Body of pancreas (tissue), 4 donors: Measurements from ENCODE around the gene TRMT61B. TPM values are rescaled to one million over a fixed set of nuclear protein-coding genes. Genes with fewer than 3 reads are reported as not detected.

ENCODE experiments used
- ATAC-seq: fragments of 150-250 bp; one replicate; pipeline ENCODE4 v1.9.1; 2016
- DNase-seq, 4 donors: peaks; one replicate each; pipeline ENCODE4 v3.0.0-alpha.2; 2019
- H3K27ac ChIP-seq, 4 donors: fragments of 200-600 bp; sonication (generic); 1 replicate in 3 of 4; 2 replicates in 1 of 4; pipeline versions ENCODE4 v1.5.1 to v1.6.1; 2016 to 2019; ENCODE audit warnings: mild to moderate bottlenecking in 1 of 4, mixed read lengths in 1 of 4, moderate library complexity in 1 of 4
- H3K27me3 ChIP-seq, 2 donors: fragments of 200-600 bp; sonication (generic); one replicate each; pipeline ENCODE4 v1.6.0; 2016; ENCODE audit warnings: mild to moderate bottlenecking in 1 of 2
- H3K36me3 ChIP-seq, 2 donors: fragments of 200-600 bp; sonication (generic); replicated peaks in 1 of 2; 2 replicates each; pipeline ENCODE4 v1.5.1; 2016; ENCODE audit warnings: low read depth in 2 of 2; ENCODE audit not compliant: insufficient read depth in 1 of 2
- H3K4me1 ChIP-seq: fragments of 200-600 bp; sonication (generic); one replicate; pipeline ENCODE4 v1.6.0; 2016
- H3K4me3 ChIP-seq, 2 donors: fragments of 200-600 bp; sonication (generic); 1 replicate in 1 of 2; 2 replicates in 1 of 2; pipeline ENCODE4 v1.5.1; 2016 to 2019
- H3K9me3 ChIP-seq, 3 donors: fragments of 200-600 bp; sonication (generic); 1 replicate in 2 of 3; 2 replicates in 1 of 3; pipeline ENCODE4 v1.5.1; 2016
- POLR2A ChIP-seq, 3 donors: fragments of 450-650 bp; IDR thresholded peaks; one replicate each; pipeline ENCODE4 v1.6.1; 2016; ENCODE audit warnings: antibody characterized with exemption in 3 of 3, mild to moderate bottlenecking in 2 of 3
- WGBS, 2 donors: methylation state at CpG; one replicate each; pipeline ENCODE4 v1.1.5; 2017; 5-methylcytosine and 5-hydroxymethylcytosine counted together
- intact Hi-C: fragments of 100-400 bp; cut with DNase I; formaldehyde crosslinking; loops from one replicate; pipeline ENCODE4 v1.15.1; 2023
- total RNA-seq, 2 donors: library from RNA; depleted of rRNA; stranded (reverse); fragments of >200 nt; gene quantifications; one replicate each; pipeline ENCODE4 v1.1.0, GENCODE V29; 2016
- TF ChIP-seq, protein P1 (sequence below), 7 experiments: fragments of 450-650 bp in 4 of 7; fragments of 200-600 bp in 3 of 7; sonication (generic) in 3 of 7; IDR thresholded peaks; one replicate each; pipeline ENCODE4 v1.5.1; 2016 to 2019; ENCODE audit warnings: antibody characterized with exemption in 7 of 7

TRMT61B gene
- total RNA-seq, 2 donors from 2014 or later, result 9.9 to 15.8 TPM

DNA sequence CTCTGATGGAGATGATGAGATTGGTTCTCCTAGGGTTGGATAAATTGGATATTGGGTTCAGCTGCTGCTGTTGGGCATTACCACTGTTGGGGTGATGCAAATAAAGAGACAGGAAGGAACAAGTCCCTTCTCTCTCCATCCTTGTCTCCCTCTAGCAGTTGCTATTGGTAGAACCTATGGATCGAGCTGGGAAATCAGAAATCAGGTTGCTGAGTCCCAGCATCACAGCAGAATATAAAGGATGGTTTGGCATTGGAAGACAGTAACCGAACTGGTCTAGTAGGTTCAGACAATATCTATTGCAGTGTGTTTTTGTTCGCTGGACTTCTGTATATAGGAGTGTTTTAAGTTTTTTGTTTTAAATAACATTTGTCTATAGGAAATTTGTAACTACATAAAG is 32.5 kb upstream of the TRMT61B start:
- H3K27me3 ChIP-seq, result no peaks in the 10 kb centered on the region
- TF ChIP-seq, protein P1, sequence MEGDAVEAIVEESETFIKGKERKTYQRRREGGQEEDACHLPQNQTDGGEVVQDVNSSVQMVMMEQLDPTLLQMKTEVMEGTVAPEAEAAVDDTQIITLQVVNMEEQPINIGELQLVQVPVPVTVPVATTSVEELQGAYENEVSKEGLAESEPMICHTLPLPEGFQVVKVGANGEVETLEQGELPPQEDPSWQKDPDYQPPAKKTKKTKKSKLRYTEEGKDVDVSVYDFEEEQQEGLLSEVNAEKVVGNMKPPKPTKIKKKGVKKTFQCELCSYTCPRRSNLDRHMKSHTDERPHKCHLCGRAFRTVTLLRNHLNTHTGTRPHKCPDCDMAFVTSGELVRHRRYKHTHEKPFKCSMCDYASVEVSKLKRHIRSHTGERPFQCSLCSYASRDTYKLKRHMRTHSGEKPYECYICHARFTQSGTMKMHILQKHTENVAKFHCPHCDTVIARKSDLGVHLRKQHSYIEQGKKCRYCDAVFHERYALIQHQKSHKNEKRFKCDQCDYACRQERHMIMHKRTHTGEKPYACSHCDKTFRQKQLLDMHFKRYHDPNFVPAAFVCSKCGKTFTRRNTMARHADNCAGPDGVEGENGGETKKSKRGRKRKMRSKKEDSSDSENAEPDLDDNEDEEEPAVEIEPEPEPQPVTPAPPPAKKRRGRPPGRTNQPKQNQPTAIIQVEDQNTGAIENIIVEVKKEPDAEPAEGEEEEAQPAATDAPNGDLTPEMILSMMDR (IDR thresholded peaks at IDR 0.05), result no peak
- no peak for TF ChIP-seq POLR2A (IDR thresholded peaks at IDR 0.05)
- intact Hi-C loops, result no loop called here
- ATAC-seq (no peak), DNase-seq (no peak)
- H3K4me3 ChIP-seq, result no peak overlapping the region
- H3K36me3 ChIP-seq, result peaks cover 0 to 7% of the 10 kb centered on the region in 2 donors
- WGBS, 2 donors, result 87 to 89% methylated on average over 3 of the region's 3 CpGs
- no peak overlapping the region for H3K27ac ChIP-seq
- H3K9me3 ChIP-seq, result no peaks in the 10 kb centered on the region
- H3K4me1 ChIP-seq, result peaks cover 25% of the 10 kb centered on the region

DNA sequence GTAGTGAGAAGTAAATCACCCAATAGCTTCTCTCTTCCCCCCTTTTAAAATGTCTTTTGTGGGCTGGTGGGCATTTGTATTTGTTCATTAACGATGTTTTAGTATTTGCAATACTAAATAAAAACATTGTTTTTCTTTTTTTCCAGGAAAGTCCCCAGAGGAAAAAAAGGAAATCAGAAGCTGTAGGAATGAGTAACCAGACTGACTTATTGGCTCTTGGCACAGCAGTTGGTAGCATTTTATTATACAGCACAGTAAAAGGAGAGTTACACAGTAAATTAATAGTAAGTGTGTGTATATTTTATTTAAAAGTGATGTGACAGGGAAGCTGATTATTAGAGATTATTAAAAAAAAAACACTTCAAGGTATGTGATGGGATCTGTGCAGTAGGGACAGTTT is 31.7 kb upstream of the TRMT61B start:
- H3K27ac ChIP-seq, result no peak overlapping the region
- H3K9me3 ChIP-seq, result no peaks in the 10 kb centered on the region
- H3K4me1 ChIP-seq, result peaks cover 33% of the 10 kb centered on the region
- WGBS, 2 donors, result 47 to 55% methylated on average over 1 of the region's 1 CpG
- H3K4me3 ChIP-seq, result no peak overlapping the region
- peaks cover 0 to 7% of the 10 kb centered on the region in 2 donors for H3K36me3 ChIP-seq
- intact Hi-C loops, result no loop called here
- no peak for ATAC-seq
- no peak for DNase-seq
- H3K27me3 ChIP-seq, result no peaks in the 10 kb centered on the region
- TF ChIP-seq, protein P1 (IDR thresholded peaks at IDR 0.05), result no peak
- TF ChIP-seq POLR2A (IDR thresholded peaks at IDR 0.05), result no peak

- ATAC-seq (no peak), DNase-seq (no peak)
- Histone ChIP-seq H3K4me1 (peaks cover 39% of the 10 kb centered on the region), H3K9me3 (no peaks in the 10 kb centered on the region), H3K27me3 (no peaks in the 10 kb centered on the region), H3K4me3 (no peak overlapping the region), H3K36me3 (peaks cover 0 to 6% of the 10 kb centered on the region in 2 donors), H3K27ac (no peak overlapping the region)
- intact Hi-C loops, result no loop called here
- 50 to 57% methylated on average over 2 of the region's 2 CpGs for WGBS, 2 donors
- TF ChIP-seq, protein P1 (IDR thresholded peaks at IDR 0.05), result no peak
These were observed 31.1 kb upstream of the TRMT61B start for GRCh38 chr2:28901202-28901601.

- ATAC-seq (no peak), DNase-seq (no peak)
- no peaks in the 10 kb centered on the region for H3K9me3 ChIP-seq
- WGBS, 2 donors, result 29 to 37% methylated on average over 1 of the region's 1 CpG
- H3K4me3 ChIP-seq, result no peak overlapping the region
- H3K4me1 ChIP-seq, result peaks cover 41% of the 10 kb centered on the region
- no peaks in the 10 kb centered on the region for H3K27me3 ChIP-seq
- peaks cover 0 to 6% of the 10 kb centered on the region in 2 donors for H3K36me3 ChIP-seq
- H3K27ac ChIP-seq, result no peak overlapping the region
- intact Hi-C loops, result no loop called here
- TF ChIP-seq, protein P1 (IDR thresholded peaks at IDR 0.05), result no peak
- TF ChIP-seq POLR2A (IDR thresholded peaks at IDR 0.05), result no peak
These were observed 27.9 kb upstream of the TRMT61B start for GRCh38 chr2:28898048-28898447.

DNA sequence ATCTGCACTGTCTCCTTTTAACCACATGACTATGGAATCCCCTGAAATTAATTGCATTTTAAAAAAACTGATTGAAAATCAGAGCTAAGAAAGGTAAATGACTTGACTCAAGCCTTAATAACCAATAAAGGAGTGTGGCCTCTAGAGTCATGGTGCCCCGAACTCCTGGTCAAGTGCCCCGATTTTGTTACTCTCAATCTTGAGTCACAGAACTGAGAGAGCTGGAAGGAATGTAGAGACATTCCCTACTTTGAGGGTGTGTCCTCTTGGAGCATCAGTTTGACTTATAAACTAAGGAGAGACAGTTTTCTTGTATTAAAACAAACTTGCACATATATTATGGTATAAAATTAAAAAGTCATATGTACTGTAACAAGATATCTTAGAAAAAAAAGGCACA is 26.8 kb upstream of the TRMT61B start:
- no peak for ATAC-seq

More for the DNA sequence above, 26.8 kb upstream of the TRMT61B start:
- Histone ChIP-seq H3K36me3 (no peaks in the 10 kb centered on the region), H3K9me3 (no peaks in the 10 kb centered on the region), H3K4me1 (peaks cover 41% of the 10 kb centered on the region), H3K27me3 (no peaks in the 10 kb centered on the region), H3K27ac (no peak overlapping the region), H3K4me3 (no peak overlapping the region)
- intact Hi-C loops, result no loop called here
- TF ChIP-seq, protein P1 (IDR thresholded peaks at IDR 0.05), result no peak
- no peak for TF ChIP-seq POLR2A (IDR thresholded peaks at IDR 0.05)
- WGBS, 2 donors, result 37 to 69% methylated on average over 2 of the region's 2 CpGs
- DNase-seq, result no peak
